Measurements from ENCODE around the gene PLXNA2.

GRCh38 chr1:208139434-208140045, 104.6 kb downstream of the PLXNA2 start:
- TF ChIP-seq CTCF (IDR thresholded peaks at IDR 0.05; ENCODE audit: low read depth, low read length), result no peak
- TF ChIP-seq EZH2phosphoT487 (IDR thresholded peaks at IDR 0.05; ENCODE audit: low read depth), result no peak
